COLO668 (cell line): ENCODE results near the gene USP14.

ENCODE experiments used
- DNase-seq: peaks from one replicate; lab custom pipeline; 2025; ENCODE audit not compliant: unreplicated experiment; lab: John Stamatoyannopoulos, UW

The USP14 gene

GRCh38 chr18:225745-226144, 67.4 kb downstream of the USP14 start:
- DNase-seq, result no peak

GRCh38 chr18:227374-227773, 69.0 kb downstream of the USP14 start:
- DNase-seq, result no peak

- DNase-seq, result no peak
Measured at GRCh38 chr18:227902-228301, 69.5 kb downstream of the USP14 start.

GRCh38 chr18:228586-228985, 70.2 kb downstream of the USP14 start:
- DNase-seq, result no peak

- DNase-seq, result no peak
Measured at GRCh38 chr18:231563-231962, 73.2 kb downstream of the USP14 start.

- no peak for DNase-seq
Measured at GRCh38 chr18:240175-240574, 81.8 kb downstream of the USP14 start.

GRCh38 chr18:245282-245847, 87.0 kb downstream of the USP14 start:
- DNase-seq, result no peak

GRCh38 chr18:248053-248452, 89.7 kb downstream of the USP14 start:
- no peak for DNase-seq

GRCh38 chr18:250685-251084, 92.3 kb downstream of the USP14 start:
- no peak for DNase-seq

- DNase-seq, result no peak
Measured at GRCh38 chr18:251572-251971, 93.2 kb downstream of the USP14 start.

GRCh38 chr18:253121-253520, 94.8 kb downstream of the USP14 start:
- DNase-seq, result no peak

GRCh38 chr18:255171-255570, 96.8 kb downstream of the USP14 start:
- DNase-seq, result no peak

- no peak for DNase-seq
Measured at GRCh38 chr18:260547-260946, 102.2 kb downstream of the USP14 start.

GRCh38 chr18:261398-262073, 103.2 kb downstream of the USP14 start:
- DNase-seq, result no peak
